CD4-positive, alpha-beta T cell treated with Interleukin-17A for 1 hour (primary cell): ENCODE data around the gene ZMIZ1.

Experiments used
- DNase-seq: peaks from one replicate; pipeline ENCODE4 v3.0.0-alpha.2; 2020

ZMIZ1 gene

DNA sequence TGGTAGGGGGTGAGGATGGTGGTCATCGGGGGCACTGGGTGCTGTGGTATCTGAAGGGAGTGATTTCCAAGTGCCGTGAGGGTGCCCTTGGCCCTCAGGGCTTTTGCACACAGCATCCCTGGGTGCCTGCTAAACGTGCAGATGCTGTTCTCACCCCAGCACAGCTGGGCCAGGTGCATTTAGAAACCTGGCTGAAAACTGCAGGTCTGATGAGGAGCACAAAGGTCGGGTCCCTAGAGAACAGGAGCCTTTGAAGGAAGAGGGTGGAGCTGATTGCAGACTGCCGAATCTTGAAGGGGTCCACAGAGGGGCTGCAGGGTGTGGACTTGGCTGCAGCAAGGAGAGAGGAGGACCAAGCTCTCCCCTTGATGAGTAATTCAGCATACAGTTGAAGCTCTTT is 32.0 kb downstream of the ZMIZ1 start:
- DNase-seq, result no peak

DNA sequence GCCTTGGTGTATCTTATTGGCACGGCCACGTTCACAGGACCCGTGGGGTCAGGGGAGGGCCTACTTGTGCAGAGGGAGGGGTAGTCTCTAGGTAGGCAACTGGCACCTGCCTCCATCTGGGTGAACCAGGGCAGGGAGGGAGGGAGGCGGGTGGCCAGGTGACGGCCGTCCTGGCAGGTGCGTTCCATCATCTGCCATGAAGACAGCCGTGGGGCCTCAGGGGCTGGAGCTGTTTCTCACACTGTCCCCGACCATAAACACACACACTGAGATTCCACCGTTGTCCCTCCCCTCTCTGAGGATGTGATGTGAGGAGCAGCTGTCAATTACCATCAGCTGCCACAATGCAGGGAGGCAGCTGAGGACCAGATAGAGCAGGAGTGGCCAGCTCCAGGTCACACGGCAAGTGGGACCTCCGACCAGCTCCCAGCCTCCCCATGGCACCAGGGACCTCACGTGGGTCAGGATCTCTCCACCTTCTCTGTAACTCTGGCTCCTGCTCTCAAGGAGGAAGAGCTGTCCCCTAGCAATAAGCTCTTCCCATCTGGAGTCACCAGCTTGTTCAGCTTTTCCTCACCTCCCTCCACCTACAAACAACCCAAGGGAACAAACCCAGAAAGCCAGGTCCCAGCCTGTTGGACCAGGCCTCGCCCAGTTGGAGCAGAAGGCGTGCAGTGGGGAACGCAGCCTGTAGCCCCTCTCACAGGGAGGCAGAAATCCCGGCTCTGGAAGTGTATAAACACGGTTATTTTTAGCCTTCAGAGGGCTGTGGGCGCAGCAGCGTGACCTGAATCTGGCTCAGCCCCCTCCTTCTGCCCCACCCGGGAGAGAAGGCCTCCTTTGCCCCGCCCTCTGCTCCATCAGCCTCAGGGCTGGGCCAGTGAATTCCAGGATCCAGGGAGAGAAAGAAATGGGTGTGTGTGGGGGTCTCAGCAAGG is 33.1 kb downstream of the ZMIZ1 start:
- DNase-seq, result no peak

DNA sequence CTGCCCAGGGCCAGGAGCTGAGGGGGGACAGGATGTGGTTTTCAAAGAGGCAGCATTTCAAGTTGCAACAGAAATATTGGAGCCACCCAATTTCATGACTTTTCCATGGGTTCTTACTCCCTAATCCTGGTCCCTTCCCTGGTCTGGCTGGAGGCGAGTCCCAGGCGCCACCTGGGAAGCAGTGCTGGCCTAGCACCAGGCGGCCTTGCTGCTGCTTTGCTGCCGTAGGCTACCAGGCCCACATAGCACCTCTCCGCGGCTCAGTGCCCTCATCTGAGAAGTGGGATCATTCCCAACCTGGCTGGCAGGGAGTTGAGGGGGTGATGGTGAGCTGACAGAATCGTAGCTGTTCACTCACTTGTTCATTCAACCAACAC is 33.7 kb downstream of the ZMIZ1 start:
- DNase-seq, result no peak

DNA sequence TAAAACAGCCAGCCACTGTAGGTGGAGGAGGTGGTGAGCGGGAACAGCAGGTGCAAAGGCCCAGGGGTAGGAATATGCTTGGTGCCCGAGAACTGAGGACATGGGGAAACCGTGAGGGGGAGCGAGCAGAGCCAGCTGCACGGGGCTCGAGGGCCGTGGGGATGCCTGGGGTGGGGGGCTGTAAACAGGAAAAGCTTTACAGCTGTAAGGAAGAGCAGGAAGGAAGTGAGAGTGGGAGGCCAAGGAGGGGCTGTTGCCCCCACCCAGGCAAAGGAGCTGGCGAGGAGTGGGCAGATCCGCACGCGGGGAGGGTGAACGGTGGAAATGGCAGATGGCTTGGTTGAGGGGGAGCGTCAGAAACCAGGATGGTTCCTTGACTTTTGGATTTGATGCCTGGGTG is 34.4 kb downstream of the ZMIZ1 start:
- no peak for DNase-seq

DNA sequence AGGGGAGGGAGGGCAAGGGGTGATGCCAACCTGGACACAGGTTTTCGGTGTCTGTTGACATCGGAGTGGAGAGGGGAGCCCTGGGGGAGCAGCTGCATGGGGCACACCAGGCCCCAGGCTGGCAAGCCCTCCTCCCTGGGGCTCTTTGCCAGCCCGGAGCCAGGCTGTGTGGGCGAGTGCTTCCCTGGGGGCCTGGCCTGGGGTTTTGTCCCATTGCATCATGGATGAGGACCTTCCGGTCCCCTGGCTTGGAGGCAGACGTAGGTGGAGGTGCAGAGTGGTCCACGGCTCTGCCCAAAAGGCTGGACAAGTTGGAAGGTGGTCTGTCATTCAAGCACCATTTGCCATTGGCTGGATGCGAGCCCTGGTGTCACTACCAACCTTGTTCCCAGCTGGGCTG is 34.8 kb downstream of the ZMIZ1 start:
- DNase-seq, result no peak

GRCh38 chr10:79105150-79105739 is 36.5 kb downstream of the ZMIZ1 start:
- no peak for DNase-seq

- DNase-seq, result no peak
Measured at GRCh38 chr10:79105818-79106217, 37.1 kb downstream of the ZMIZ1 start.

GRCh38 chr10:79106256-79107050 is 37.7 kb downstream of the ZMIZ1 start:
- no peak for DNase-seq

- DNase-seq, result no peak
Measured at GRCh38 chr10:79107736-79108264, 39.0 kb downstream of the ZMIZ1 start.

GRCh38 chr10:79108728-79109127 is 40.0 kb downstream of the ZMIZ1 start:
- no peak for DNase-seq

DNA sequence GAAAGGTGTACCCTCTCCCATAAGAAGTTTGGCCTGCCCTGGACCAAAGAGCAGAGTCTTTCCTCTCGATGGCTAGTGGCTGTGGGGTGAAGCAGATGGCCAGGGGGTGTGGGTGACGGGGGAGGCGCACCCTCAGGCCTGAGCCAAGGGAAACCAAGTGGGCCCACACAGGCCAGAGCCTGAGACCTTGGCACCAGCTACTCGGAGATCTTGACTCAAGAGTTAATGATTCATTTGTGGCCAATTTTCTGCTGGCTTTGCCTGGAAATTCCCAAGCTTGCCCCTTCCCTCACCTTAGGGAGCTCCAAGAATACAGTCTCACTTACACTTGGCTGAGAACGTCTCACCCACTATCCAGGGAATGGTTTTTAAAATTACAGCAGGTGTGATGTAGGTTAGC is 42.7 kb downstream of the ZMIZ1 start:
- DNase-seq, result no peak

DNA sequence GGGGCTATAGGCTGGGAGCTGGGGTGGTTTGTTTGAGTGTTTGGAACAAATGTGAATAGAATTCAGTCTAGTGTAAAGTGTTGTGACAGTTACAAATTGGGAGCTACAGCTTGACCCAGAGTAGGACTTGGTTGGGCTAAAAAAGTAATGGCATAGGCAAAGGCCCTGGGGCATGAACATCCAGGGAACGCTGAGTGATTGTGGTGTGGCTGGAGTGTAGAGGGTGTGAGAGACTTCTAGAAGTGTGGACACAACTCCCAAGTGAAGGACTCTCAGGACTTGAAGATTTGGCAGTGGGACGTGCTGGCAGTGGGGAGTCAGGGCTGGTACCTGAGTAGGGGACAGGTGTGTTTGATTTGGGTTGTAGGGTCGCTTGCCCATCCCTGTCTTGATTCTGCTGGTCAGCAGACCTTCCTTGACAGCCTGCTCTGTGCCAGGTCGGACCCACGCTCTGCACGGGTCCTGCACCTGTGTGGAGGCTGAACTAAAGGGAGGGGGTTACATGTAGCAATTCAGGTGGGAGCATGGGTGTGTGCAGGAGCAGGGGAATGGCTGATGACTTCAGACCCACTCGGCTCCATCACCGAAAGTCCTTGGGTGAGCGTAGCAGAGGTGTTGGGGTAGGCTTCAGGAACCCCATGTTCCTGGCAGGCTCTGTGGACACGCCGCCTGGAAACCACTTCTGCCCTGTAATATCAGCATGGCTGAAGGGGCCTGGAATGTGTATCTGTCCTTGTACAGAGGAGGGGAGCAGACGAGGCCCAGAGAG is 43.3 kb downstream of the ZMIZ1 start:
- DNase-seq, result no peak

DNA sequence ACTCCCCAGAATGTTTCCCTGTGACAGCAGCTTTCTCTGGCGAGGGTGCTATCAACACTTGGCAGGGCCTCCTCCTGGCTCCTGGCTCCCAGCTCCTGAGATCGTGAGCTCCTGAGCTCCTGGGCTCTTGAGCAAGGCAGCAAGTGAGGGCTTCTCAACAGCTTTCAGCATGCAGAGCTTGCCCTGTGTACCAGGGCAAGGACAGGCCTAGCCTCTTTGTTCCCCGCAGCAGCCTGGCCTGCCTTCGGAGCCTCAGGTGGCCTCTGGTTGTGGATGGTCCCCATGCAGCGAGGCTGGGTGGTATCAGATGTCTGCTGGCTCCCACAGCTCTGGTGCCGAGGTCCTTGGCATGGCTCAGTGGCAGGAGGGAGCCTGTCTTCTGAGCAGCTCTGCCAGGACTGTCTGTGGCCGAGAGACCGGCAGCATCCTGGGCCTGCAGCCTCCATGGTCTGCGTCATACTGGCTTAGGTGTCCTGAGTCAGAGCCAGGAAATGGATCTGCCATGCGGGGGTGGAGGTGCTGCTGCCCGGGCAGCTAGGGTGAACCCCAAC is 44.2 kb downstream of the ZMIZ1 start:
- DNase-seq, result no peak

DNA sequence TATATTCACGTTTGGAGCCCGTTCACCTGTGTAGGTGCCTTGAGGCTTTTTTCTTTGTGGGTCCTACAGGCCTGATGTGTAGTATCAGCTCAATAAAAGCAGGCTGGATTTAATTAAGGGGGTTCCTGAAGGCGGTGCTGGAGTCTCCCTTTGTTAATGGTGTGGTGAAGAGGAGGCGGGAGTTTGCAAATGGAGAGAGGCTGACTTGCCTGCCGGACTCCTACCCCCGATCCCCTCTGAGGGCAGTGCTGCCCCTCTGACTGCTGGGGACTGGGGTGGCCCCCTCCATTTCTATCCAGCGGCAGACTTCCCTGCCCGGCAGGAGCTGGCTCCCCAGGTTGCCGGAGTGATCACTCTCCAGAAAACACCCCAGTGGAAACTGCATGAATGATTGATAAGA is 45.1 kb downstream of the ZMIZ1 start:
- DNase-seq, result no peak

DNA sequence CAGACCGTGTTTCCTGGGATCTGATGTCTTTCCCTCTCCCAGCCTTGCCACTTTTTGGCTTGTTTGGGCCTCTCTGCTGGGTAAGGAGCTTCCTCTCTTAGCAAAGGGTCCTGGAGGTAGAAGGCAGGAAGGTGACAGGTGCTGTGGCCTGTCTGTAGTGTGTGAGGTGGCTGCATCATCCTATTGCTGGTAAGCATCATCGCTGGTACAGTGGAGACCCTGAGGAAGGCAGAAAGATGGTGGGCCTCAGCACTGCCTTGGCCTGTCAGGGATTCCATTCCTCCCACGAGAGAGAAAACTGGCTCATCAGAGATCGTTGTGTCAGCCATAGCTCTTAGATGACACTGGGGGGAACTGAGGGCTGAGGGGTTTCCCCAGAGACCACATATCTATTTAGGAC is 46.5 kb downstream of the ZMIZ1 start:
- no peak for DNase-seq

DNA sequence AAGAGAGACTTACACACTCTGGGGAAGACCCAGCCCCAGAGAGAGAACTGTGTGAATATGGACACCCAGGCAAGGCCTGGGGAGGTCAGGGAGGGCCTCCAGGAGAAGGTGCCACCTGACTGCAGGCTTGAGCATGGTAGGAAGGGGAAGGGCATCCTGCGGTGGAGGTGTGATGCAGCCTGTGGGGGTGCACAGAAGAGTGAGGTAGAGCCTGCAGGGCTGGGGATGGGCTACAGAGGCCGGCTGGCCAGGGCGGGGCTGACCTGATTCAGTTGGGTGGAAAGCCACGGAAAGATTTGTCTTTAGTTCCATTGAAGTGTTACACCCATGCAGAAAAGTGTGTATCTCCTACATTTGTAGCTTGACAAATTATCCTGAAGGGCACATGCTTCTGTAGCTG is 47.6 kb downstream of the ZMIZ1 start:
- DNase-seq, result no peak

GRCh38 chr10:79116801-79117723 is 48.3 kb downstream of the ZMIZ1 start:
- no peak for DNase-seq

DNA sequence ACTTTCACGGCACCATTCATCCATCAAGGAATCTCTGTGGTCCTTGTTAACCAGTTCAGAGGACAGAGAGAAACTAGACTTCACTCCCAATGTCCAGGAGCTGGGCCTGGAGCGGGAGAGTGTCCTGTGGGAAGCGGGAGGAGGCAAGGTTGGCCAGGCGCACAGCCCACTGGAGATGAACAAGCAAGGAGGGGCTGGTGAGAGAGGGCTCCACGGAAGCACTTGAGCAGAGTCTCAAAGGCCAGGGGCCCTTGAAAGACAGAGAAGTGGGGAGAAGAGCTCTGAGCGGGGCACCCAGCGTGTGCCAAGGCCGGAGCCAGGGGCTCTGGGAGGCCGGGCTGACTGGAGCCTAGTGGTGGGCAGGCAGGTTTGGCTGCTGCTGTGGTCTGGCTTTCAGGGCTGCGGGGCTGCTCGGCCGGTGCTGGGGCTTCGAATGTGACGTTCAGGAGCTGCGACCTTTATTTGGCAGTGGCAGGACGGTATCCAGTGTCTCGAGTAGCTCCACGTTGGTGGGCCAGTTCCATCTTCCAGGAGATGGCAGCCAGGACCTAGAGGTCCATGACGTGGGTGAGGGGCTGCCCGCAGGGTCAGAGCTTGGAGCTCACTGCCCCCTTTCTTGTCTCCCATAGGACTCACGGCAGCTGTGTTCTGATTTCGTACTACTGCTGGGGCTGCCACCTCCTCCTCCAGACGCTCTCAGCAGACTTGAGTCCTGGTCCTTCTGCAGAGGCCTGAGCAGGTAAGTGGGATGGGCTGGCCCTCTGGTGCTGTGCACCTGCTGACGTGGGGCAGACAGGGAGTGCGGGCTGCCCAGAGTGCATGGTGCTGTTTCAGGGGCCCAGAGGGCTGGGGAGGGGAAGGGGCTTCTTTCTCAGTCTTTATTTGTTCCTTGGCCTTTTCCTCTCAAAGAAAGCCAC is 49.8 kb downstream of the ZMIZ1 start:
- no peak for DNase-seq

DNA sequence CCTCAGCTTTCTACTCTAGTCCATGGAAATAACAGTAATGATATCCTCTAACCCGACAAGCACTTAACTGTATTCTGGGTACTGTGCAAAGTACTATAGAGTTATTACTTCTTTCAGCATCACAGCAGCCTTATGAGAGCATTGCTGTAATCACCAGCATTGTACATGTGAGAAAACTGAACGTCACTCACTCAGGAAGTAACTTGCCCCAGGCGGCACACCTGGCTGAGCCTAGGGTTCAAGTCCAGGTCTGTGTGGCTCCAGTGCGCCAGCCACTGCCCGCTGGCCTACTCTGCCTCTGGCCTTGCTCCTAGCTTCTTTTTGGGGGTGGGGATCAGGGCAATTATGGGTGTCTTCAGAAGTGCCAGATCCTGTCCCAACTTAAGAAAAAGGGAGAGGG is 50.5 kb downstream of the ZMIZ1 start:
- DNase-seq, result no peak

DNA sequence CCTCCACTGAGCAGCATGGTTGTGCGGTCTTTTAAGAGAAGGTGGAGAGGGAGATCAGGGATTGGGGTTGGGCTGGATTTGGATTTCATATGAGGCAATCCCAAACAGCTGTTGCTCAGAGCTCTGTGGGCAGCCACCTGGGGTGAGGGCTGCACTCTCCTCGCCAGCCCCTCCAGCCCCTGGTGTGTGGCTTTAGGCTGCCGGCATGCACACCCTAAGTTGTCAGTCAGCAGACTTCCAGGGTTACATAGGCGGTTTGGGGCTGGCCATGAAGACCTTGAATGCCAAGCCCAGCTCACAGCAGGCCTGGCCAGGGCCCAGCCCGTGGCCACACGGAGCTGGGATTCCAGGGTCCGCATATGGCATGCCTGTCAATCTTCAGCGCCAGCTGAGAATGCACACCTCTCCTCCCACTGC is 54.8 kb downstream of the ZMIZ1 start:
- no peak for DNase-seq
